Measurements from ENCODE around the gene BAHCC1.
"Not testable (repeated sequence)": the region's sequence is repeated elsewhere in the genome, so short reads cannot be mapped to it uniquely, and the experiment has no call there.

BAHCC1 gene

DNA sequence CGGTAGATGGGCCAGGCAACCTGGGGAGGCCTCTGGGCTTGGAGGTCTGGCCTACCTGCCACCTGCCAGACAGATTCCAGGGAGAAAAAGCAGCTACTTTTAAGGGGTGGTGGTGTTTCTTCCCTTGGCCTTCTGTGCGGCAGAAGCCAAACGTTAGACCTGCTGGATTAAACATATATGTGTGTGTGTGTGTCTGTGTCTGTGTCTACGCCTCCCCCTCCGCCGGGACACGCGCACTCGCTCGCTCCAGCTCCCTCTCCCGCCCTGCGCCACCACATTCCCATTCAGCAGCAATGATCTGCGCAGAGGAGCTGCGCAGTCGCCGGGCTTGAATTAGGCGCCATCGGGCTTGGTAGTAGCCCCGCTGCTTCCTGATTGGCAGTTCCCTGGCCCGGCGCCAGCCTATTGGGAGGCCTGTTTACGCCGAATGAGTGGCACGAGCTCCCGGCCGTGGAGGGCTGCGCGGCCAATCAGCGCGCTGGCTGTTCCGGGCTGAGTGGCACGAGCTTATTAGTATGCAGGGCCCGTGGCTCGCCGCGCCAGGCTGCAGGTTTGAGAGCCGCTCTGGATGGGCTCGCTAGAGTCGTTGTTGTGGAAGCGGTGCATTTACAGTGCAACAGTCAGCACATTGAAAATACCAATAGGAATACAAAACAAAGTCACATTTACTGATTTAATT is at the start of gene BAHCC1:
TSS of gene BAHCC1 (plus strand) at position 537 of the 679 bp plus-strand sequence. CDS start 4,283 bp downstream, outside the sequence.
- peak; percentile 99 for DNase-seq

DNA sequence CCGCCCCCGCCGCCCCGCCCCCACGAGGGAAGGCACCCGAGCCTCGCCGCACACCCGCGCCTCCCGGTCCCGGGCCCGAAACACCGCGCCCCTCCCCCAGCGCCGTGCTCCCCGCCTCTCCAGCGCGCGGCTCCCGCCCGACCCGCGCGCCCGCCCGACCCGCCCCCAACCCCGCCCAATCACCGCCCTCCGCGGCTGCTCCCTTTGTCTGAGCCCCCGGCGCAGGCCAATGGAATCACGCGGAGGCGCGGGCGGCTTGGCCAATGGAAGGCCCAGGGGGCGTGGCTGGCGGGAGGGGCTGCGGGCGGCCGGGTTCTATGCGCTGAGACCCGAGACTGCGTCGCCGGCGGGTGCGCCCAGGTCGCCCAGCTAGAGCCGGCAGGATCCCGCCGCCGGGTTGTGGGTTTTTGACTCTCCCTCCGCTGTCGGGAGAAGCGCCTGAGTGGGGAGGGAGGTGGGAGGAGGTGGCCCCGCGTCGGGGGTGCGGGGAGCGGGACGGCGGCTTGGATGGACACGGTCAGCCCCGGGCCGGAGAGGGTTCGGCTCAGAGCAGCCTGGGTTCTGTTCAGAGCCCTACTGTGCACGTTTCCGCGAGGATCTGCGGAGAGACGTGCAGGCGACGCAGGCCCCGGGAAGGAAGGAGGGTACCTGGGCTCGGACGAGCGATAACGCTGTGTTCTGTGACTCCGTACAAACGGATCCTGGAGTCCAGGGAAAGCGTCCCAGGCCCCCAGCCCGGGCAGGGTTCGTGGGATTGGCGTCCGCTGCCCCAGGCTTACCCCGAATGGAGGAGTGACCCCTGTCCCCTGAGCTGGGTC is 49.0 kb upstream of the BAHCC1 start:
- DNase-seq = peak; percentile 96

DNA sequence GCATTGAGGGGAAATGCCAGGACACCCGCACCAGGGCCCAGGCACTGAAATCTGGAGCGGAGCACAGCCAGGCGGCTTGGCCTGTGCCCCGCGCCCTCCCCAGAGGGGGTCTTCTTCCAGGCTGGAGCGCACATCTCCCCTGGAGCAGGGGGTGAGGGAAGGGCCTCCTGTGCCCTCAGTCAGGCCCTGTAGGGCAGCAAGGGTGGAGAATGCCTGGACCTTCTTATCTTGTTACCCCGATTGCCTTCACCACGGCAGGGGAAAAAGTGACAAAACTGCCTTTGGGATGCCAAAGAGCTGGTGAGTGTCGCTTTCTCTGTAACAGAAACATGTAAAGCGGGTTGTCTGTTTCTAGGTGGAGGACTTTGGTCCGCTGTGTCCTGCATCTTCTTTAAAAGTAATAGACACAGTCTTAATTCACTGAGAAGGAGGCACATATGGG is 48.3 kb upstream of the BAHCC1 start:
- no peak for DNase-seq

- DNase-seq = no peak
These were observed 47.8 kb upstream of the BAHCC1 start for GRCh38 chr17:81347437-81347836.

- DNase-seq = no peak
These were observed 46.9 kb upstream of the BAHCC1 start for GRCh38 chr17:81348097-81349055.

- no peak for DNase-seq
These were observed 45.6 kb upstream of the BAHCC1 start for GRCh38 chr17:81349397-81350319.

- DNase-seq = no peak
These were observed 44.9 kb upstream of the BAHCC1 start for GRCh38 chr17:81350320-81350890.

GRCh38 chr17:81351329-81352052 is 43.8 kb upstream of the BAHCC1 start:
- not testable (repeated sequence) for DNase-seq

GRCh38 chr17:81352056-81352455 is 43.2 kb upstream of the BAHCC1 start:
- DNase-seq = not testable (repeated sequence)

DNA sequence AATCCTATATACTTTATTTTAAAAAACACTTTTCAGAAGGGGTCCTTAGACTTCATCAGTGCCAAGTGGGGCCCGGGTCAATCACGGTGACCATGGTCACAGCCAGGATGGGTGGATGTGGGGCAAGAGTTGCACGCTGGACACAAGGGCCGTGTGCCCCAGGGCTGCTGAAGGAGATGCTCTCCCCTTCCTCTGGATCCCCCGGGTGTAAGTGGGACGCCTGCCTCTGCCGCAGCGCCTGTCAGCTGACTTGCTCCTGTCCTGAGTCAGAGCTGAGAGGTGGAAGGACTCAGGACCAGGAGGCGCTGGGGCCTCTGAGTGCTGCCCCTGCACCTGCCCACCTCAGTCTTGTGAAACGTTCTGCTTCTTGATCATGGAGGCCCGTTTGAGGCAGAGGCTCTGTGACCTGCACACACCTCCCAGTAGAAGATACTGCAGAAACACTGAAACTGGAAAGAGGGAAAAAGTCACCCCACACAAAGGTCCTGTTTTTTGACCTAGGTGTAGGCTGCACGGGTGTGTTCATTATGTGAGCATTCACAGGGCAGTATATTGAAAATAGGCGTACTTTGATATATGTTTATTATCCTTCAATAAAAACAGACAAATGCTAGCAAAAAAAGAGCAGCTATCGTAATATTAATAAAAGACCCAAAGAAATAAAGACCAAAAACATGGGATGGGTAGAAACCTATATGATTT is 40.9 kb upstream of the BAHCC1 start:
- no peak for DNase-seq

GRCh38 chr17:81354954-81355347 is 40.3 kb upstream of the BAHCC1 start:
- DNase-seq = no peak

DNA sequence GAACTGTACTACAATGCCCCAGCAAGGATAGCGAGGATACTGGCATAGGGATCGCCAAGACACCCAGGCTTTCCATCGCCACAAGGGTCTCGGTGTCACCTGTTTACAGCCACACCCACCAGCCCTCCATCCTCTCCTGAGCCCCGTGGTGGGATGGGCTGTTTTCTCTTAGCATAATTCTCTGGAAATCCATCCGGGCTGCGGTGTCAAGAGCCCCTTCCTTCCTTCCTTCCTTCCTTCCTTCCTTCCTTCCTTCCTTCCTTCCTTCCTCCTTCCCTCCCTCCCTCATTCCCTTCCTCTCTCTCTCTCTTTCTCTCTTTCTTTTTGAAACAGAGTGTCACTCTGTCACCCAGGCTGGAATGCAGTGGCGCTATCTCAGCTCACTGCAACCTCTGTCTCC is 36.0 kb upstream of the BAHCC1 start:
- DNase-seq = no peak

DNA sequence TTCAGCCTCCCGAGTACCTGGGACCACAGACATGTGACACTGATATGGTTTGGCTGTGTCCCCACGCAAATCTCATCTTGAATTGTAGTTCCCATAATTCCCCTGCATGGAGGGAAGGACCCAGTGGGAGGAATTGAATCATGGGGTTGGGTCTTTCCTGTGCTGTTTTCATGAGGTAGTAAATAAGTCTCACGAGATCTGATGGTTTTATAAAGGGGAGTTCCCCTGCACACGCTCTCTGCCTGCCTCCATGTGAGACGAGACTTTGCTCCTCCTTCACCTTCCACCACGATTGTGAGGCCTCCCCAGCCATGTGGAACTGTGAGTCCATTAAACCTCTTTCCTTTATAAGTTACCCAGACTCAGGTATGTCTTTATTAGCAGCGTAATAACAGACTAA is 33.3 kb upstream of the BAHCC1 start:
- DNase-seq = not testable (repeated sequence)

GRCh38 chr17:81364278-81365147 is 30.7 kb upstream of the BAHCC1 start:
- DNase-seq = no peak

GRCh38 chr17:81365148-81365600 is 30.1 kb upstream of the BAHCC1 start:
- DNase-seq = no peak

DNA sequence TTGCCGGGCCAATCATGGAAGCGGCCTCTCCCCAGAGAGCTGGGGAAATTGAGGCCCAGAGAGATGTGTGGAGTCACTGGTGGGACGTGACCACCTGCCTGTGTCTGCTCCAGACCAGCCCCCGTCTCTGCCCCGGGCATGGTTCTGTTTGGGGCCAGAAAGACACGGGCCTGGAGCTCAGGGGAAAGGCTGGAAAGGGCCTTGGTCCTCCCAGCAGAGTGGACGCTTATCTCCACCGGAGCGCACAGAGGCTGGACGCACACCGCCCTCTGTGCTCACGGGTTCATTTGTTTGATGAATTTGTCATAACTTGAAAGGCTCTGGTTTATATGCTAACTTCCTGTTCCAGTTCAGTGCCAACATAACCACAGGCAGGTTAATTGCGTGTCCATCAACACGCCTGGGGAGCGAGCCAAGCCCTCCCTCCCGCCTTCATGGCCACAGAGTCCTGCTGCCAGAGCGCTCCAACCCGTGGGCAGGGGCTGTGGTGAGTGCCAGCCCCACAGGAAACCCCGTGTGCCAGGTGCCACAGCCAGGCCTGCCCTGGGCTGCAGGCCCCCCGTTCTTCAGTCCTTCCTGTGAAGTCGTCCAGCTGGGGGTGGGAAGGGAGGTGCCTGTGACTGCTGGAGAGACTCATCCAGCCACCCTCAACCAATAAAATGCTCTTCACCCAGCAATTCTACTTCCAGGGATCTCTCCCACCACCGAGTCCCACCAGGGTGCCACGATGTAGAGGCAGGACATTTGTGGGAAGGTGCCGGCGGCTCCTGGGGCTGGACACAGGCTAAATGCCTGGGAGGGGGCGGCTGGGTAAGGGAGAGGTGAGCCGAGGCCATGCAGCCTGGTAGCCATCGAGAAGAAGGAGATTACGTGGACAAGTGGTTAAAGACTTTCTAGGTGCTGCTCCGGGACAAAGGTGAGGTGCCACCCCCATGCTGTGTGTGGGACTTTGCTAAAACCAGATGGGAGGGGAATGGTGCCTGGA is 29.4 kb upstream of the BAHCC1 start:
- no peak for DNase-seq

- DNase-seq = no peak
These were observed 28.6 kb upstream of the BAHCC1 start for GRCh38 chr17:81366648-81367047.

DNA sequence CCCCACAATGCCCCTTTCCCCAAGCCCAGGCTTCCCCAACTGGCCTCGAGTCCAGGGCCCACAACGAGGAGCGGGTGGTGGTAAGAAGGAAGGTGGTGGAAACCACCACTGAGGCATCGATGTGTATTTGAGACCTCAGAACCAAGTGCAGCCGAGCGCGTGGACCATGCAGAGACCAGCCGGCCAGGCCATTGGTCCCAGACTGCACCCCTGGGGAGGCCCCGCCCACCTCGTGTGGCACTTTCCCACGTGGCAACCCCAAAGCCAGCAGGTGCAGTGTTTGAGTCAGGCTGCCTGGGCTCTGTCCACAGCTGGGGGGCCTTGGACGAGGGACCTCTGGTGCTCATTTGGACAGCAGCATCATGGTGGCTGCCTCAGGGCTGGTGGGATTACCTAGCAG is 28.1 kb upstream of the BAHCC1 start:
- no peak for DNase-seq

Measured in NCI-H2227 treated with DMSO at 0.1 percent for 48 hours (cell line).